ENCODE results near the gene BACE2. TPM values are rescaled to one million over a fixed set of nuclear protein-coding genes. Genes with fewer than 3 reads are reported as not detected.
"Not testable (repeated sequence)": the region's sequence is repeated elsewhere in the genome, so short reads cannot be mapped to it uniquely, and the experiment has no call there.

BACE2 gene
- total RNA-seq, 1 donor from 2014 or later, result 20.8 TPM

DNA sequence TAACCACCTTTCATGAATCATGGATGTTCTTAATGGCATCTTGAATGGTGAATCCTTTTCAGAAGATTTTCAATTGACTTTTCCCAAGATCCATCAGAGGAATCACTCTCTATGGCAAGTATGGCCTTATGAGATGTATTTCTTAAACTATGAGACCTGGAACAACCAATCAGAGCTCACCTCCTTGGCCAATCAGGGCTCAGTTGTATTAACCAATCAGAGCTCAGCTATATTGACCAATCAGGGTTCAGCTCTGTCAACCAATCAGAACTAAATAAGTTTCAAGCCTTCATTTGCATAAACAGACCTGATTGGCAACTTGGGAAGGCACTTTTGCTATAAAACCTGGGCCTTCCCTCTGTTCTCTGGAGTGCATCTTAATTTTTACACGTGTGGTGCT, 135.0 kb downstream of the BACE2 start:
- no peak overlapping the region for H3K4me3 ChIP-seq
- H3K4me1 ChIP-seq, result no peaks in the 10 kb centered on the region
- TF ChIP-seq, protein P1, sequence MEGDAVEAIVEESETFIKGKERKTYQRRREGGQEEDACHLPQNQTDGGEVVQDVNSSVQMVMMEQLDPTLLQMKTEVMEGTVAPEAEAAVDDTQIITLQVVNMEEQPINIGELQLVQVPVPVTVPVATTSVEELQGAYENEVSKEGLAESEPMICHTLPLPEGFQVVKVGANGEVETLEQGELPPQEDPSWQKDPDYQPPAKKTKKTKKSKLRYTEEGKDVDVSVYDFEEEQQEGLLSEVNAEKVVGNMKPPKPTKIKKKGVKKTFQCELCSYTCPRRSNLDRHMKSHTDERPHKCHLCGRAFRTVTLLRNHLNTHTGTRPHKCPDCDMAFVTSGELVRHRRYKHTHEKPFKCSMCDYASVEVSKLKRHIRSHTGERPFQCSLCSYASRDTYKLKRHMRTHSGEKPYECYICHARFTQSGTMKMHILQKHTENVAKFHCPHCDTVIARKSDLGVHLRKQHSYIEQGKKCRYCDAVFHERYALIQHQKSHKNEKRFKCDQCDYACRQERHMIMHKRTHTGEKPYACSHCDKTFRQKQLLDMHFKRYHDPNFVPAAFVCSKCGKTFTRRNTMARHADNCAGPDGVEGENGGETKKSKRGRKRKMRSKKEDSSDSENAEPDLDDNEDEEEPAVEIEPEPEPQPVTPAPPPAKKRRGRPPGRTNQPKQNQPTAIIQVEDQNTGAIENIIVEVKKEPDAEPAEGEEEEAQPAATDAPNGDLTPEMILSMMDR (IDR thresholded peaks at IDR 0.05), result no peak
- H3K9me3 ChIP-seq, result no peaks in the 10 kb centered on the region
- ATAC-seq (no peak), DNase-seq (no peak)
- H3K27me3 ChIP-seq (ENCODE audit: low read depth), result no peaks in the 10 kb centered on the region
- intact Hi-C loops (cut with DNase I), result no loop called here
- H3K27ac ChIP-seq, result no peak overlapping the region
- H3K36me3 ChIP-seq, result no peaks in the 10 kb centered on the region

DNA sequence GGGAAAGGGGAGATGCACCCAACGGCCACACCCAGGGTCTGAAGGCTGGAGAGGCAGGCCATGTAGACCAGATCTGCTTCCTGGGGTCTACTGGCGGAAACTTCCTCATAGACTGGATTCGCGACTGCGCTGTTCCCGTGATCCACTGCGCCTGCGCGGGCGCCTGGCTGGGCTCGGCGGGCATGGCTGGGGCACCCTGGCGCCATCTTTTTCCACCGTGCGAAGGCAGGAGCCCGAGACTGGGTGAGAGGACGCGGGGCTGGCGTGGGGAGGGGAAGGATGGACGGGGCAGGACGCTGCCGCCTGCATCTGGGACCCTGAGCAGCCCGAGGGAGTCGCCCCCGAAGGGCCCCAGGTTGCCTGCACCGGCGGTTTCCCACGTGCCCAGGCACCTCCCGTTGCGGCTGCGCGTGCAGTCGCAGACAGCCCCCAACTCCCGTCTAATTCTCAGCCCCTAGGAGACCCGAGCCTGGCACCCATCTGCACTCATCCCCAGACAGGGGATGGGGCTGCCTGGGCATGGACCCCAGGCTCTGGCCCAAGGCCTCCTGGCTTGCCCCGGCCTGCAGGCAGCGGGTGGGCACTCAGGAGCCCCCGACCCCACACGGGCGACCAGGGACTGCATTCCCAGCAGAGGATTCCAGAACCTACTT, 136.2 kb downstream of the BACE2 start:
- no peaks in the 10 kb centered on the region for H3K4me1 ChIP-seq
- TF ChIP-seq, protein P1 (IDR thresholded peaks at IDR 0.05), result no peak
- intact Hi-C loops (cut with DNase I), result no loop called here
- no peaks in the 10 kb centered on the region for H3K9me3 ChIP-seq
- no peak overlapping the region for H3K4me3 ChIP-seq
- no peak for DNase-seq
- no peaks in the 10 kb centered on the region for H3K36me3 ChIP-seq
- no peak overlapping the region for H3K27ac ChIP-seq
- peak in 1 of 2 donors; percentile 37 for ATAC-seq
- H3K27me3 ChIP-seq (ENCODE audit: low read depth), result peaks cover 5% of the 10 kb centered on the region

DNA sequence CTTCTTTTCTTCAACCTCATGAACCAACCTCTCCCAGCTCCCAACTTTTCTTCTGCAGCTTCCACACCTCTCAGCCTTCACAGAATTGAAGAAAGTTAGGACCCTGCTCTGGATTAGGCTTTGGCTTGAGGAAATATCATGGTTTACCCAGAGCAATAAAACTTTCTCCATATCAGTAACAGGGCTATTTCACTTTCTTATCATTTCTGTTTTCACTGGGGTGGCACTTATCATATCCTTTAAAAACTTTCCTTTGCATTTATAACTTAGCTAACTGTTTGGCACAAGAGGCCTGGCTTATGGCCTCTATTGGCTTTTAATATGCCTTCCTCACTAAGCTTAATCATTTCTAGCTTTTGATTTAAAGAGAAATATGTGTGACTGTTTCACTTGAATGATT, 139.3 kb downstream of the BACE2 start:
- ATAC-seq (no peak), DNase-seq (no peak)
- H3K9me3 ChIP-seq, result no peaks in the 10 kb centered on the region
- no peaks in the 10 kb centered on the region for H3K4me1 ChIP-seq
- H3K27me3 ChIP-seq (ENCODE audit: low read depth), result peaks cover 5% of the 10 kb centered on the region
- no peak overlapping the region for H3K27ac ChIP-seq
- no peak overlapping the region for H3K4me3 ChIP-seq
- TF ChIP-seq, protein P1 (IDR thresholded peaks at IDR 0.05), result no peak
- intact Hi-C loops (cut with DNase I), result no loop called here
- no peaks in the 10 kb centered on the region for H3K36me3 ChIP-seq

DNA sequence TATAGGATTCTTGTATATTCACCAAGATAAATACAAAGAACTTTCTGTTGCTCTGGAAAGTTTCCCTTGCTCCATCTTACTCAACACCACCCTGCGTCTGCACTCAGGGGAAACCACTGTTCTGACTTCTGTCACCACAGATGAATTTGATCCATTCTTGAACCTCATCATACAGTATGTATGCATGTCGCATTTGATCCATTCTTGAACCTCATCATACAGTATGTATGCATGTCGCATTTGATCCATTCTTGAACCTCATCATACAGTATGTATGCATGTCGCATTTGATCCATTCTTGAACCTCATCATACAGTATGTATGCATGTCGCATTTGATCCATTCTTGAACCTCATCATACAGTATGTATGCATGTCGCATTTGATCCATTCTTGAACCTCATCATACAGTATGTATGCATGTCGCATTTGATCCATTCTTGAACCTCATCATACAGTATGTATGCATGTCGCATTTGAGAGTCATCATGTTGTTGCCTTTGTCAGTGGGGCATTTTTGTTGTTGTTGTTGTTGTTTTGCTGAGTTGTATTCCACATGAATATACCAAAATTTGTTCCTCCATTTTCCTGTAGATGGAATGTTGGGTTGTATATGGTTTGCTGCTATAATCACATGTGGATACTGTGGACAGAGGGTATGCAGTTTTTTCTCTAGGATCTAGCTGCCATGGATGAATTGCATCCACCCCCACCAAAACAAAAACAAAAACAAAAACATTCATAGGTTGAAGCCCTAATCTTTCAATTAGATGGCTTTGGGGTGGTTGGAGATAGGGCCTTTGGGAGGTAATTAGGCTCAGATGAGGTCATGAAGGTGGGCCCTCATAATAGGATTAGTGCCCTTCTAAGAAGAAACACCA, 145.6 kb downstream of the BACE2 start:
- H3K36me3 ChIP-seq; H3K27ac ChIP-seq; H3K4me3 ChIP-seq; DNase-seq; ATAC-seq; intact Hi-C loops (cut with DNase I); H3K9me3 ChIP-seq: not testable (repeated sequence)
- H3K27me3 ChIP-seq (ENCODE audit: low read depth), result peaks cover 27% of the 10 kb centered on the region
- H3K4me1 ChIP-seq, result peaks cover 14% of the 10 kb centered on the region

DNA sequence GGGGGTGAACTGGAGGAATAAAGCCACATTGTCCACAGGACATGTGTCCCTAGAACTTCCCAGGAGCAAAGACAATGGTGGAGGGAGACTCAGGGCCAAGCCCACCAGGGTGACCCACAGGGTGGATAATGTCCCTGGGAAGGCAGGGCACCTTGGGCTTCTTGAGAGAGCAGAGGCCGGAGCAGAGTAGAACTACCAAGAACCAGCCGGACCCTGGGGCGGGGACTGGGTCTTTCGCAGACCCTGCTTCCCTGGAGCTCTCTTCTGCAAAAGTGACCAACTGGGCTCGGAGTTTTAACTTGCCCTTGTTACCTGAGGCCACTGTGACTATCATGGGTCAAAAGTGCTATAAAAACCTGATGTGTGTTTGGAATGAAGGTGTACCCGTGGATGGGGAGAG, 147.8 kb downstream of the BACE2 start:
- Histone ChIP-seq H3K27me3 (ENCODE audit: low read depth) (peaks cover 21% of the 10 kb centered on the region), H3K9me3 (no peaks in the 10 kb centered on the region), H3K27ac (no peak overlapping the region), H3K4me3 (no peak overlapping the region), H3K36me3 (no peaks in the 10 kb centered on the region), H3K4me1 (peaks cover 14% of the 10 kb centered on the region)
- intact Hi-C loops (cut with DNase I), result no loop called here
- ATAC-seq, result no peak
- DNase-seq, result no peak
- TF ChIP-seq, protein P1 (IDR thresholded peaks at IDR 0.05), result no peak
